Motor neuron (in vitro differentiated cells): ENCODE results near the gene ACTR5. TPM values are rescaled to one million over a fixed set of nuclear protein-coding genes. Genes with fewer than 3 reads are reported as not detected.

Experiments
- ATAC-seq, 8 experiments: fragments of 200-7000 bp; cut with Tn5 transposase; replicated peaks in 6 of 8; 2 replicates each; pipeline ENCODE4 v1.8.0; 2021; ENCODE audit warnings: mild to moderate bottlenecking in 8 of 8, moderate library complexity in 8 of 8
- H3K27ac ChIP-seq, 2 donors: fragments of 250-450 bp; sonication (Bioruptor Pico); 2 replicates each; pipeline ENCODE4 v1.9.0; 2021; ENCODE audit warnings: antibody characterized with exemption in 2 of 2, mild to moderate bottlenecking in 2 of 2, moderate library complexity in 1 of 2
- H3K4me1 ChIP-seq, 2 donors: fragments of 250-450 bp; sonication (Bioruptor Pico); replicated peaks in 1 of 2; 2 replicates each; pipeline ENCODE4 v1.6.1; 2021; ENCODE audit warnings: antibody characterized with exemption in 2 of 2, mild to moderate bottlenecking in 2 of 2, moderate library complexity in 1 of 2
- H3K4me3 ChIP-seq, 5 donors: fragments of 250-450 bp; sonication (Bioruptor Pico); 2 replicates each; pipeline ENCODE4 v1.9.0; 2021; ENCODE audit warnings: antibody characterized with exemption in 5 of 5, mild to moderate bottlenecking in 5 of 5, moderate library complexity in 4 of 5
- WGBS, 10 experiments: fragments of 450-650 bp; shearing (Covaris generic); methylation state at CpG; one replicate each; pipeline ENCODE4 v1.0.0; 2022; 5-methylcytosine and 5-hydroxymethylcytosine counted together
- in situ Hi-C, 9 experiments: fragments of 400-800 bp; cut with MboI; loops; one replicate each; pipeline ENCODE4 v1.15.0; 2021; ENCODE audit warnings: low sequenced_read_pairs in 9 of 9, low pct_unique_long_range_greater_than_20kb in 2 of 9; ENCODE audit not compliant: unreplicated experiment in 9 of 9
- total RNA-seq, 8 experiments: library from RNA; unstranded; fragments of 300-600 nt; gene quantifications; 2 replicates each; pipeline versions ENCODE4 v1.2.3 to v1.2.4, GENCODE V29; 2022

Gene ACTR5
- total RNA-seq: 1 to 10 TPM; 4.3 to 8.0 (median 5.3) TPM

- Histone ChIP-seq H3K4me1 (peaks cover 0 to 12% of the 10 kb centered on the region in 2 donors), H3K4me3 (peak within 1 kb of the TSS; percentile 69 to 100 (median 80)), H3K27ac (peak within 1 kb of the TSS; percentile 72 to 87)
- WGBS, 10 experiments: 0 to 3% methylated on average over 3 to 5 of the region's 84 CpGs; no CpG with 5 or more reads in 8 of the 10 experiments
- peak; percentile 88 to 93 (median 90) for ATAC-seq
- in situ Hi-C loops: loop anchor here in 6 of 9 experiments (10.0 to 25.0 kb wide), 2 partner anchors 103 to 111 kb away; no protein-coding TSS in a partner anchor
Observed at GRCh38 chr20:38748097-38748860, at the start of gene ACTR5. Gene ACTR5 (plus strand): TSS chr20:38748460. CDS start chr20:38748479, 19 bp downstream.

GRCh38 chr20:38698541-38698940, 49.7 kb upstream of the ACTR5 start:
- ATAC-seq: no peak
- H3K4me3 ChIP-seq: no peak overlapping the region
- in situ Hi-C loops: no loop called here
- H3K27ac ChIP-seq: no peak overlapping the region
- no peaks in the 10 kb centered on the region for H3K4me1 ChIP-seq
- WGBS, 10 experiments: 0 to 70% (median 53%) methylated on average over 1 to 8 of the region's 15 CpGs; no CpG with 5 or more reads in 2 of the 10 experiments

GRCh38 chr20:38700141-38700540, 48.1 kb upstream of the ACTR5 start:
- Histone ChIP-seq H3K4me1 (no peaks in the 10 kb centered on the region), H3K27ac (no peak overlapping the region), H3K4me3 (no peak overlapping the region)
- no peak for ATAC-seq
- in situ Hi-C loops: no loop called here
- WGBS, 10 experiments: 14 to 61% (median 39%) methylated on average over 1 to 4 of the region's 4 CpGs; no CpG with 5 or more reads in 4 of the 10 experiments

GRCh38 chr20:38700926-38701325, 47.3 kb upstream of the ACTR5 start:
- in situ Hi-C loops: no loop called here
- no peaks in the 10 kb centered on the region for H3K4me1 ChIP-seq
- no peak for ATAC-seq
- no peak overlapping the region for H3K27ac ChIP-seq
- 0 to 50% (median 29%) methylated on average over 1 to 2 of the region's 3 CpGs; no CpG with 5 or more reads in 4 of the 10 experiments for WGBS, 10 experiments
- no peak overlapping the region for H3K4me3 ChIP-seq

GRCh38 chr20:38703526-38703925, 44.7 kb upstream of the ACTR5 start:
- ATAC-seq: no peak
- in situ Hi-C loops: no loop called here
- WGBS, 10 experiments: 0 to 100% (median 57%) methylated on average over 1 of the region's 3 CpGs; no CpG with 5 or more reads in 5 of the 10 experiments
- Histone ChIP-seq H3K27ac (no peak overlapping the region), H3K4me1 (peaks cover 0 to 2% of the 10 kb centered on the region in 2 donors), H3K4me3 (no peak overlapping the region)

GRCh38 chr20:38704136-38704535, 44.1 kb upstream of the ACTR5 start:
- in situ Hi-C loops: no loop called here
- 0 to 100% (median 24%) methylated on average over 1 to 4 of the region's 4 CpGs; no CpG with 5 or more reads in 2 of the 10 experiments for WGBS, 10 experiments
- Histone ChIP-seq H3K4me3 (no peak overlapping the region), H3K27ac (no peak overlapping the region), H3K4me1 (peaks cover 0 to 2% of the 10 kb centered on the region in 2 donors)
- no peak for ATAC-seq

- in situ Hi-C loops: no loop called here
- H3K27ac ChIP-seq: no peak overlapping the region
- peak in 5 of 8 experiments; percentile 87 to 100 (median 89) for ATAC-seq
- WGBS, 10 experiments: 0 to 40% (median 0%) methylated on average over 1 of the region's 7 CpGs; no CpG with 5 or more reads in 4 of the 10 experiments
- peaks cover 0 to 2% of the 10 kb centered on the region in 2 donors for H3K4me1 ChIP-seq
- no peak overlapping the region for H3K4me3 ChIP-seq
Observed at GRCh38 chr20:38706509-38706908, 41.8 kb upstream of the ACTR5 start.

- ATAC-seq: no peak
- in situ Hi-C loops: no loop called here
- H3K4me1 ChIP-seq: peaks cover 0 to 3% of the 10 kb centered on the region in 2 donors
- no peak overlapping the region for H3K4me3 ChIP-seq
- H3K27ac ChIP-seq: no peak overlapping the region
- WGBS, 10 experiments: 0 to 60% (median 19%) methylated on average over 1 to 3 of the region's 6 CpGs; no CpG with 5 or more reads in 5 of the 10 experiments
Observed at GRCh38 chr20:38714308-38714707, 34.0 kb upstream of the ACTR5 start.

- peaks cover 0 to 3% of the 10 kb centered on the region in 2 donors for H3K4me1 ChIP-seq
- no peak overlapping the region for H3K4me3 ChIP-seq
- in situ Hi-C loops: no loop called here
- 0 to 72% (median 37%) methylated on average over 1 to 5 of the region's 10 CpGs; no CpG with 5 or more reads in 2 of the 10 experiments for WGBS, 10 experiments
- peak in 3 of 8 experiments; percentile 17 to 37 (median 36) for ATAC-seq
- no peak overlapping the region for H3K27ac ChIP-seq
Observed at GRCh38 chr20:38715646-38716045, 32.6 kb upstream of the ACTR5 start.

GRCh38 chr20:38722683-38723016, 25.6 kb upstream of the ACTR5 start:
- H3K4me1 ChIP-seq: peaks cover 0 to 3% of the 10 kb centered on the region in 2 donors
- no peak overlapping the region for H3K27ac ChIP-seq
- no peak for ATAC-seq
- H3K4me3 ChIP-seq: peak overlapping the region in 1 of 5 donors; percentile 29
- WGBS, 10 experiments: 0 to 8% (median 0%) methylated on average over 1 to 4 of the region's 7 CpGs; no CpG with 5 or more reads in 5 of the 10 experiments
- in situ Hi-C loops: no loop called here

- 0 to 11% (median 4%) methylated on average over 2 to 26 of the region's 56 CpGs; no CpG with 5 or more reads in 2 of the 10 experiments for WGBS, 10 experiments
- peak overlapping the region in 2 of 5 donors; percentile 15 to 29 for H3K4me3 ChIP-seq
- H3K27ac ChIP-seq: no peak overlapping the region
- ATAC-seq: no peak
- in situ Hi-C loops: no loop called here
- H3K4me1 ChIP-seq: peaks cover 0 to 3% of the 10 kb centered on the region in 2 donors
Observed at GRCh38 chr20:38723017-38723847, 25.0 kb upstream of the ACTR5 start.

GRCh38 chr20:38723848-38724625, 24.2 kb upstream of the ACTR5 start, which contains the start of gene SLC32A1:
Gene SLC32A1 (plus strand): TSS chr20:38724486. CDS start chr20:38724725, 239 bp downstream.
- peaks cover 3 to 7% of the 10 kb centered on the region in 2 donors for H3K4me1 ChIP-seq
- peak within 1 kb of the TSS; percentile 4 to 29 (median 8) for H3K4me3 ChIP-seq
- in situ Hi-C loops: no loop called here
- WGBS, 10 experiments: 0% methylated on average over 5 of the region's 76 CpGs; no CpG with 5 or more reads in 8 of the 10 experiments
- no peak within 1 kb of the TSS for H3K27ac ChIP-seq
- ATAC-seq: peak in 5 of 8 experiments; percentile 48 to 59 (median 51)
